ENCODE measurements around the gene IL11RA.
A peak's percentile ranks its signal among the peaks of the same experiment; 100 is the strongest.

The IL11RA gene

DNA sequence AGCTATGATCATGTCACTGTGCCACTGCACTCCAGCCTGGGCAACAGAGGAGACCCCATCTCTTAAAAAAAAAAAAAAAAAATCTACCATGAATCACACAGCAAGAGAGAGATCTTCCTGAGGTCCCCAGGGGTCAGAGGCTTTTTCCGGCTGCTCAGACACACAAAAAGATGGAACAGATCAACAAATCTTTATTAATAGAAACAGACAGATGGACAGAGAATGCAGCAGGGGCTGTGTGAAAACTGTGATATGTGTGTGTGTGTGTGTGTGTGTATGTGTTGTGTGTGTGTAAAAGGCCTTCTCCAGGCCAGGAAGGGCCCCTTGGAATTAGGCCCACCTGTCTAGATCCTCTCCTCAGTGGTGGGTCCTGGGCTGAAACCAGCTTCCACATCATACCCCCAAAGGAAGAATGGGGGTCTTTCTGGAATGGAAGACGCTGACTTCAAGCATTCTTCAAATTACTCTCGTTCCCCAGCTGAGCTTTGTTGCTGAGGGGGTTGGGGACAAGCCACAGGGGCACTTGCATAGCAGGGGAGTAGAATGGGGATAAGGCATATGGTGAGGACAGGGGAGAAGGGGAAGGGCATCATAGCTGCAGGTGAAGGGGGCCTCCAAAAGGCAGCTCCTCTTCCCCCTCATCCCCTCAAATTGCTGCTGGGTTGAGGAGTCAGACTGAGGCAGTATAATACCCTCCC, 17.3 kb upstream of the IL11RA start:
- TF ChIP-seq POLR2AphosphoS5 (IDR thresholded peaks at IDR 0.05; ENCODE audit: low read depth, low read length) = no peak
- no peak for TF ChIP-seq SIN3A (IDR thresholded peaks at IDR 0.05; ENCODE audit: borderline replicate concordance, insufficient read depth, low read length)
- no peak for TF ChIP-seq FOXP2 (optimal IDR thresholded peaks at IDR 0.05; ENCODE audit: borderline replicate concordance, extremely low read depth, extremely low read length, insufficient read depth)
- TF ChIP-seq REST (IDR thresholded peaks at IDR 0.05; ENCODE audit: insufficient read depth in 1 of 2, low read depth in 2 of 2, low read length in 2 of 2) = no peak
- no peak for TF ChIP-seq TAF1 (IDR thresholded peaks at IDR 0.05; ENCODE audit: borderline replicate concordance, insufficient read depth, low read length)

- no peak for TF ChIP-seq TAF1 (IDR thresholded peaks at IDR 0.05; ENCODE audit: borderline replicate concordance, insufficient read depth, low read length)
- no peak for TF ChIP-seq POLR2AphosphoS5 (IDR thresholded peaks at IDR 0.05; ENCODE audit: low read depth, low read length)
- TF ChIP-seq SIN3A (IDR thresholded peaks at IDR 0.05; ENCODE audit: borderline replicate concordance, insufficient read depth, low read length) = no peak
- no peak for TF ChIP-seq REST (IDR thresholded peaks at IDR 0.05; ENCODE audit: insufficient read depth in 1 of 2, low read depth in 2 of 2, low read length in 2 of 2)
- no peak for TF ChIP-seq FOXP2 (optimal IDR thresholded peaks at IDR 0.05; ENCODE audit: borderline replicate concordance, extremely low read depth, extremely low read length, insufficient read depth)
Observed at GRCh38 chr9:34635556-34635955, 16.4 kb upstream of the IL11RA start.

DNA sequence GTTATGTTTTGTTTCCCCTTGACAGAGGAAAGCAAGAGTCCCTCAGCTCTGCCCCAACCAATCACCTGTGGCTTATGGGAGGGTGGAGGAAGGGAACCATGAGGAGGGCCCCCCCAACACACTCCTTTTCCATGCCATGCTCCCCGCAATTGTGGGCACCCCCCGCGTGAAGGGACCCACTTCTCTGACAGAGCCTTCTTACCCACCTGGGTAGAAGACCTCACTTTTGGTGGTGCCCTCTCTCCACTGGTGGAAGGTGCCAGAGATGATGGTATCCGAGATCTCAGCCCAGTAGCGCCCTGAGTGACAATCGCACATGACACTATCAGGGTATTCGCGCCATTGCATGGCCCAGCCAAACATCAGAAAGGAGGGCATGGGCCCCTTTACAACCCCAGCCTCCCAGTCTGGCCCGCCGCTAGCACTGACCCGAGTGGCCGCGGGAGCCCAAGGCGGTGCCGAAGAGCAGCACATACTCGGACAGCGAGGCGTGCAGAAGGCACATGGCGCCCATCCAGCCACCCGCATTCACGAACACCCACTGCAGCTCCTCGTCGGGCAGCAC, 15.1 kb upstream of the IL11RA start:
- no peak for TF ChIP-seq FOXP2 (optimal IDR thresholded peaks at IDR 0.05; ENCODE audit: borderline replicate concordance, extremely low read depth, extremely low read length, insufficient read depth)
- TF ChIP-seq SIN3A (IDR thresholded peaks at IDR 0.05; ENCODE audit: borderline replicate concordance, insufficient read depth, low read length) = no peak
- no peak for TF ChIP-seq POLR2AphosphoS5 (IDR thresholded peaks at IDR 0.05; ENCODE audit: low read depth, low read length)
- TF ChIP-seq REST (IDR thresholded peaks at IDR 0.05; ENCODE audit: insufficient read depth in 1 of 2, low read depth in 2 of 2, low read length in 2 of 2) = no peak
- TF ChIP-seq TAF1 (IDR thresholded peaks at IDR 0.05; ENCODE audit: borderline replicate concordance, insufficient read depth, low read length) = no peak

GRCh38 chr9:34637356-34638137, 14.4 kb upstream of the IL11RA start, which contains the start of gene SIGMAR1:
Gene SIGMAR1 (minus strand): TSS chr9:34637787. CDS start chr9:34637697, 90 bp downstream.
- TF ChIP-seq REST (IDR thresholded peaks at IDR 0.05; ENCODE audit: insufficient read depth in 1 of 2, low read depth in 2 of 2, low read length in 2 of 2) = no peak
- peak; percentile 81 for TF ChIP-seq TAF1 (IDR thresholded peaks at IDR 0.05; ENCODE audit: borderline replicate concordance, insufficient read depth, low read length)
- TF ChIP-seq FOXP2 (optimal IDR thresholded peaks at IDR 0.05; ENCODE audit: borderline replicate concordance, extremely low read depth, extremely low read length, insufficient read depth) = peak; percentile 60
- TF ChIP-seq POLR2AphosphoS5 (IDR thresholded peaks at IDR 0.05; ENCODE audit: low read depth, low read length) = peak; percentile 71
- TF ChIP-seq SIN3A (IDR thresholded peaks at IDR 0.05; ENCODE audit: borderline replicate concordance, insufficient read depth, low read length) = peak; percentile 37; the same call in 1 of the 2 replicates
